Stimulated activated effector memory CD8-positive, alpha-beta T cell treated with anti-CD3 and anti-CD28 coated beads, Interleukin-12 subunit alpha, Interleukin-12 subunit beta, amount 100 ng/mL, for 72 hours (primary cell): ENCODE data around the gene DNAJA3.

Experiments used
- ATAC-seq: fragments of 150-1000 bp; cut with Tn5 transposase; 2 replicates; pipeline ENCODE4 v1.10.0; 2021
- DNase-seq, 2 donors: peaks; one replicate each; pipeline ENCODE4 v3.0.0; 2021 to 2022; ENCODE audit warnings: low spot score in 2 of 2
- H3K27ac Mint-ChIP-seq: one replicate; pipeline ENCODE4 v1.8.0; 2022; ENCODE audit warnings: mild to moderate bottlenecking, mixed read lengths
- H3K36me3 Mint-ChIP-seq: one replicate; pipeline ENCODE4 v1.8.0; 2022; ENCODE audit warnings: mild to moderate bottlenecking, mixed read lengths
- H3K4me1 Mint-ChIP-seq: one replicate; pipeline ENCODE4 v1.8.0; 2022; ENCODE audit warnings: mixed read lengths
- H3K4me3 Mint-ChIP-seq: one replicate; pipeline ENCODE4 v1.8.0; 2022; ENCODE audit warnings: mild to moderate bottlenecking, mixed read lengths
- H3K9me3 Mint-ChIP-seq: one replicate; pipeline ENCODE4 v1.8.0; 2022; ENCODE audit warnings: mixed read lengths

The DNAJA3 gene

DNA sequence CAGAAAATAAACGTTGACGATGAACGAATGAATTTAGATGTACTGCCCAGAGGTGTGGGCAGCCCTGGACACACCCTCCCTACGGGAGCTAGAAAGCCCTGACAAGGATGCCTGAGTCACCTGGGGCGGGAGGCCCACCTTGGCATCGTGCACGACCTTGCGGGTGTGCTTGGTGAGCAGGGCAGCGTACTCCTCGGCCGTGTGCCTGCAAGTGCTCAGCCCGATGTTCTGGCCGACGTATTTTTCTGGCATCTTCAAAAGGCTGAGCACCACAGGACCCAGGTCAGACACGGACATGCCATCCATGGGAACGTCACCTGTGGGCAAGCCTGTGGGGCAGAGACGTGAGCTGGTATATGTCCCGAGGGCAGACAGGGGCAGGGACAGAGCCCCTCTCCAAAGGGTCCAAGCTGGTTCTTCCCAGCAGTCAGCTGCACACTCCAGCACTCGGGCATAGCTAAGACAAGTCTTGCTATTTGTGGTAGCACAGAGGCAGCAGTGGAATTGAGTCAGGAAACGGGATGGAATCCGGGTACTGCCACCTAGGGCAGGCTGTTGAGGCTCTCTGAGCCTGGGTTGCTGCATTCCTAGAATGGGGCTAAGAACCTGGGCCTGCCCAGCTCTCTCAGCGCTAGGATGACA, 38.0 kb downstream of the DNAJA3 start:
- no peaks in the 10 kb centered on the region for H3K9me3 Mint-ChIP-seq
- no peak overlapping the region for H3K4me3 Mint-ChIP-seq
- peaks cover 46% of the 10 kb centered on the region for H3K4me1 Mint-ChIP-seq
- ATAC-seq, result no peak
- peak overlapping the region; percentile 82 for H3K27ac Mint-ChIP-seq
- DNase-seq, result no peak
- peaks cover 70% of the 10 kb centered on the region for H3K36me3 Mint-ChIP-seq

DNA sequence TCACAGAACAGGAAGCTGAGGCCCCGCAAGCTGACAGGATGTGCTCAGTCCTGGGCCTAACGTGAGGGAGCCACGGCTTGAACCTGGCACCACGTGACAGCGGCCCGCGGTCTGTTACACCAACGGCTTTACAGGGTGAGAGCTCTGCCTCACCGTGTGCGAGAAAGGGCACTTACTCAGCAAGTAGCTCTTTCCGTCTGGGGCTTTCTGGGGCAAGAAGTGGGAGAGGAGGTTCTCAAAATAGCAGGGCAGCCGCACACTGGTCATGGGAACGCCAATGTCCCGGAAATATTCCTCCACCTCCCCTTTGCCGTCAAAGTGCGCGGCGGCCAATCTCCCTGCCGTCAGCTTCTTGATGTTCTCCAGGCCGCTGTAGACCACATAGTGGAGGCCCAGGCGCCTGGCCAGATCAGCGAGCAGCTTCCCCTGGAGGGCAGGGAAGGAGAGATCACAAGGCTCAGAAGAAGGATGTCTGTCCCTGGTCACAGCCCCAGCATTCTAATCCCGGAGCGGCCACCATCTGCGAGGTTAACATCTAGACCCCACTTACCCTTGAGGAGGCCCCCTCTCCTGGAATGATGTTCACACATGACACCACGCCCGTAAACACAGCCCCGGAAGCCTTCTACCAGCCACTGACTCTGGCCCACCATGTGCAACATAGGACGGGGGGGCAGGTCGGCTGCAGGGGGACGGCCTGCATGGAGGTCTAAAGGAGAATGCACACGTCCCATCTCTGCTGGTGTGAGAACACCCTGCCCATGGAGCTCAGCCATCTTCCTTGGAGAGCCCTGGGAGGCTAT, 40.5 kb downstream of the DNAJA3 start:
- peak; percentile 65 to 88 for DNase-seq
- H3K36me3 Mint-ChIP-seq, result peaks cover 70% of the 10 kb centered on the region
- peak overlapping the region; percentile 73 for H3K4me3 Mint-ChIP-seq
- peak overlapping the region; percentile 99 for H3K27ac Mint-ChIP-seq
- H3K4me1 Mint-ChIP-seq, result peaks cover 27% of the 10 kb centered on the region
- ATAC-seq, result peak; percentile 99
- H3K9me3 Mint-ChIP-seq, result no peaks in the 10 kb centered on the region

GRCh38 chr16:4467916-4468315, 42.2 kb downstream of the DNAJA3 start:
- peak overlapping the region; percentile 99 for H3K27ac Mint-ChIP-seq
- ATAC-seq, result no peak
- peaks cover 37% of the 10 kb centered on the region for H3K4me1 Mint-ChIP-seq
- no peak overlapping the region for H3K4me3 Mint-ChIP-seq
- H3K36me3 Mint-ChIP-seq, result peaks cover 73% of the 10 kb centered on the region
- DNase-seq, result no peak
- H3K9me3 Mint-ChIP-seq, result no peaks in the 10 kb centered on the region

- Mint-ChIP-seq H3K9me3 (no peaks in the 10 kb centered on the region), H3K27ac (peak overlapping the region; percentile 99), H3K4me3 (no peak overlapping the region), H3K36me3 (peaks cover 66% of the 10 kb centered on the region), H3K4me1 (peaks cover 41% of the 10 kb centered on the region)
- DNase-seq, result no peak
- ATAC-seq, result no peak
Measured at GRCh38 chr16:4468972-4469371, 43.3 kb downstream of the DNAJA3 start.

DNA sequence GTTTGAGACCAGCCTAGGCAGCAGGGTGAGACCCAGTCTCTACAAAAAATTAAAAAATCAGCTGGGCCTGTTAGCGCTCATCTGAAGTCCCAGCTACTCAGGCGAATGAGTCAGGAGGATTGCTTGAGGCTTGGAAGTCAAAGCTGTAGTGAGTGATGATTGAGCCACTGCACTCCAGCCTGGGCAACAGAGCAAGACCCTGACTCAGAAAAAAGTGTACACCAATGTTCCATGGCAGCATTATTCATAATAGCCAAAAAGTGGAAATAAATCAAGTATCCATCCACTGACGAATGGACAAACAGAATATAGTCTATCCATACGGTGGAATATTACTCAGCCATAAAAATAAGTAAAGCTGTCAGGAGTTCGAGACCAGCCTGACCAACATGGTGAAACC, 46.2 kb downstream of the DNAJA3 start:
- Mint-ChIP-seq H3K27ac (no peak overlapping the region), H3K9me3 (no peaks in the 10 kb centered on the region)

GRCh38 chr16:4472880-4473279, 47.2 kb downstream of the DNAJA3 start:
- Mint-ChIP-seq H3K27ac (peak overlapping the region; percentile 88), H3K36me3 (peaks cover 56% of the 10 kb centered on the region), H3K4me3 (peak overlapping the region; percentile 84), H3K9me3 (no peaks in the 10 kb centered on the region), H3K4me1 (peaks cover 27% of the 10 kb centered on the region)
- DNase-seq (no peak), ATAC-seq (no peak)

More for the DNA sequence above, 46.2 kb downstream of the DNAJA3 start:
- peaks cover 29% of the 10 kb centered on the region for H3K4me1 Mint-ChIP-seq
- ATAC-seq (no peak), DNase-seq (no peak)
- peaks cover 53% of the 10 kb centered on the region for H3K36me3 Mint-ChIP-seq
- H3K4me3 Mint-ChIP-seq, result no peak overlapping the region

DNA sequence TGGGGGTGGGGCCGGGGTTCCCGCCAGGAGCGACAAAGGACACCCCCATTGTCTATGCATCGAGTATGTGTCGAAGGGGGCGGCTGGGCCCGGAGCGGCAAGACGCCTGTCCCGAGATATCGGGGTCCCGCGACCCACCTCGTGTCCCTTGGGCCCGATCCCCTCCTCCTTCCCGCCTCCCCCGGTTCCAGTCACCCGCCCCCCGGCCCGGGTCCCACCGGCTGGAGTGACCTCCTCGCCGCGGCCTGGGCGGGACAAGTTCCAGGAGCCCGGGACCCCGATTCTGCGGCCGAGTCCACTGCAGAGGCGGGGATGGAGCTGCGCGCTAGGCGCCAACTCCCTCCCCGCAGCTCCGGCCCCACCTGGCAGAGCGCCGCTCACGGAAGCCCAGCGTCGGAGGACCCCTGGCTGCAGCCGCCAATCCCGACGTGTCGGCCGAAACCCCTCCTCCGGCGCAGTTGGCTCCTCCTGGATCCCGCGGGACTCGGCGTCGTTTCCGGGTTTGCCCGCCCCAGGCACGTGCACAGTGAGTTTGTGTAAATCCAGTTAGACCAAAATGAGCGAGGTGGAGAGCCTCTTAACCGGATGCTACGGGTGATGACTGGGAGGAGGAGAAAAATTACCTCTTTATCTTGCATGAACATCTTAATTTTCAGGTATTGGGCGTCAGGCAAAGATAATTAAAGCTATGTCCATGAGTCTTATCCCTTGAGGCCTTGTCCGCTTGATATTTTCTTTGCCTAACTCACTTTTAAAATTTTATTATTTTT, 48.7 kb downstream of the DNAJA3 start, which contains the start of gene NMRAL1:
TSS of gene NMRAL1 (minus strand) at position 434 of the 770 bp plus-strand sequence. CDS start 493 bp downstream, outside the sequence.
- Mint-ChIP-seq H3K4me3 (peak within 1 kb of the TSS; percentile 84), H3K9me3 (no peaks in the 10 kb centered on the region), H3K36me3 (peaks cover 54% of the 10 kb centered on the region), H3K4me1 (peaks cover 32% of the 10 kb centered on the region), H3K27ac (peak within 1 kb of the TSS; percentile 88)
- peak; percentile 63 to 91 for DNase-seq
- peak; percentile 63 for ATAC-seq

GRCh38 chr16:4475880-4476788, 50.5 kb downstream of the DNAJA3 start, which contains the start of gene HMOX2:
TSS of gene HMOX2 (plus strand) at chr16:4476398. CDS start at chr16:4505525, 29,127 bp downstream.
- H3K9me3 Mint-ChIP-seq, result no peaks in the 10 kb centered on the region
- peaks cover 33% of the 10 kb centered on the region for H3K4me1 Mint-ChIP-seq
- DNase-seq (peak; percentile 97 to 98), ATAC-seq (peak; percentile 89)
- peaks cover 50% of the 10 kb centered on the region for H3K36me3 Mint-ChIP-seq
- peak within 1 kb of the TSS; percentile 88 for H3K27ac Mint-ChIP-seq
- H3K4me3 Mint-ChIP-seq, result peak within 1 kb of the TSS; percentile 84

DNA sequence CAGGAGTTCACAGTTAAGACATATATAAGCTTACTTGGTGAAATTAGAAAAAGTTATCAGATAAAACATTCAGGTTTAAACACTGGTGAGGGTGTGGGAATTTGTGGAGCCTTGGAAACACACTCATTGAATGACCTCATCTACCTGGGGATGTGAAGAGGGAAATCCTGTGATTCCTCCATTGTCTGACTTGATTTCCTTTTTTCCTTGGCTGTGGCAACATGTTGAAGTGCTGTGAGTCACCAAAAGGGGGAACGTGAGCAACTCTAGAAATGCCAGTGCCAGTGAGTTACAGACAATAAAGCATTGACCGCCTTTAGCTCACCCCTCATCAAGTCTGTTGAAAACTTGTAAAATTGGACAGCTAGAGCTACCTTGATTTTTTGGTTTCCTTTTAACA, 52.3 kb downstream of the DNAJA3 start:
- ATAC-seq (no peak), DNase-seq (no peak)
- H3K27ac Mint-ChIP-seq, result peak overlapping the region; percentile 88
- no peaks in the 10 kb centered on the region for H3K9me3 Mint-ChIP-seq
- peaks cover 38% of the 10 kb centered on the region for H3K4me1 Mint-ChIP-seq
- H3K36me3 Mint-ChIP-seq, result peaks cover 64% of the 10 kb centered on the region
- H3K4me3 Mint-ChIP-seq, result peak overlapping the region; percentile 84

- Mint-ChIP-seq H3K9me3 (no peaks in the 10 kb centered on the region), H3K36me3 (peaks cover 88% of the 10 kb centered on the region), H3K4me1 (peaks cover 41% of the 10 kb centered on the region), H3K27ac (peak overlapping the region; percentile 36), H3K4me3 (peak overlapping the region; percentile 3)
- no peak for ATAC-seq
- DNase-seq, result no peak
Measured at GRCh38 chr16:4481526-4481925, 55.9 kb downstream of the DNAJA3 start.

DNA sequence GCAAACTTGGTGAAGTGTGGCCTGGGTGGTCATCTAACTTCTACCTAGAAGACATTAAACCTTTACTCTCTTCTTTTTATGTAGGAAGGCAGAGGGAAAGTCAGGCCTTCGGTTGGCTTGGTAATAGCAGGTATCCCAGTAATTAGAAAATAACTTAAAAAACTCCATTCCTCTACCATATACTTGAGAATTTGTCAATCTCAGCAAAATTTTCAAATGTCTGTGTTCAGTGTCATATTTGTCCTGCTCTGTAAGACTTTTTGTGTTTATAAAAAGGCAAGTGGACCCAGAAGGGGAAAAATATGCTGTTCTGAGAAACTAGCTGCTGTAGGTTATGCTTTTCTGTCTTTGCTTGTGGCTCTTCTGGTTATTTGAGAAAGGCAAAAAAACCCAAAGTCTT, 56.3 kb downstream of the DNAJA3 start:
- ATAC-seq (no peak), DNase-seq (no peak)
- H3K4me3 Mint-ChIP-seq, result peak overlapping the region; percentile 3
- peaks cover 91% of the 10 kb centered on the region for H3K36me3 Mint-ChIP-seq
- H3K4me1 Mint-ChIP-seq, result peaks cover 43% of the 10 kb centered on the region
- no peaks in the 10 kb centered on the region for H3K9me3 Mint-ChIP-seq
- peak overlapping the region; percentile 36 for H3K27ac Mint-ChIP-seq

DNA sequence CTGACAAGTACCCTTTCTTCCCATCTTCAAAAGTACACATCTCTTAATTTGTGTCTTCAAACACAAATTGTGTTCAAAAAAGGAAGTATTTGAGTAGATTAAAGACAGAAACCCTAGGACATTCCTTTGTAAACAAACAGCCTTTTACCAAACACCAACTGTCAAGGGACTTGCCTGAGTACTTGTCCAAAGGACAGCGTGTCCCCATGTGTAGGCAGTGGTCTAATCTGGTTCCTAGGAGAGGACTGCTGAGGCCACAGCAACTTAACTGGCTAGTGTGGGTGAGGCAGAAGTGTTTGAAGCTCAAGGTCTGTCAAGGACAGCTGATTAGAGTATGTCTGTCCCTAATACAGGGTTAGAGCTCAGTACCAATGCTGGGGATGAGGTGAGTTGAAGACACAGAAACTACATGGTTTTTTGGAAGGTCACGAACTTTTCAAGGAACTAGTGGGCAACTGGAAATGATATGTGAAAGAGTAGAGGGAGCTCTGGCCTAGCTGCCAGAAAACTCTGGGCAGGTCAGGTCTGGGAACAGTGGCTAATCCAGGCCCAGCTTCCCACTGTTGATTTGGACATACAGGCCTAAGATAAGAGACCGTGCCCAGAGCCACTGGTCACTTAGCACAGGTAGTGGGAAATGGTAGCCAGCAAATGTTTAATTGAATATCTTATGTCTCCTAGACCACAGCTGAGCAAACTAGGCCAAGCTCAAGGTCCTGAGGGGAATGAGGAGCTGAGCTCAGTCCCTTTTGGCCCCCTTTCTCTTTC, 60.6 kb downstream of the DNAJA3 start:
- H3K4me3 Mint-ChIP-seq, result no peak overlapping the region
- no peaks in the 10 kb centered on the region for H3K9me3 Mint-ChIP-seq
- H3K36me3 Mint-ChIP-seq, result peaks cover 97% of the 10 kb centered on the region
- ATAC-seq, result no peak
- peaks cover 69% of the 10 kb centered on the region for H3K4me1 Mint-ChIP-seq
- peak overlapping the region; percentile 89 for H3K27ac Mint-ChIP-seq
- no peak for DNase-seq

GRCh38 chr16:4487955-4488498, 62.4 kb downstream of the DNAJA3 start:
- peaks cover 57% of the 10 kb centered on the region for H3K4me1 Mint-ChIP-seq
- peaks cover 97% of the 10 kb centered on the region for H3K36me3 Mint-ChIP-seq
- H3K4me3 Mint-ChIP-seq, result peak overlapping the region; percentile 46
- DNase-seq (no peak), ATAC-seq (peak; percentile 58)
- no peaks in the 10 kb centered on the region for H3K9me3 Mint-ChIP-seq
- peak overlapping the region; percentile 92 for H3K27ac Mint-ChIP-seq
